Hepatocyte (in vitro differentiated cells): ENCODE results near the gene ANKRD39. TPM values are rescaled to one million over a fixed set of nuclear protein-coding genes. Genes with fewer than 3 reads are reported as not detected.

Experiments used
- DNase-seq: peaks from one replicate; pipeline ENCODE4 v3.0.0-alpha.2; 2016; ENCODE audit warnings: low spot score
- H2AFZ ChIP-seq: fragments of 200-600 bp; sonication (generic); 2 replicates; pipeline ENCODE4 v1.6.0; 2016; ENCODE audit warnings: antibody characterized with exemption, mild to moderate bottlenecking
- H3K27ac ChIP-seq: fragments of 200-600 bp; sonication (generic); 2 replicates; pipeline ENCODE4 v1.5.1; 2016; ENCODE audit warnings: mild to moderate bottlenecking
- H3K27me3 ChIP-seq: fragments of 200-600 bp; sonication (generic); 2 replicates; pipeline ENCODE4 v1.6.1; 2016
- H3K36me3 ChIP-seq: fragments of 200-600 bp; sonication (generic); replicated peaks from 2 replicates; pipeline ENCODE4 v1.5.1; 2016; ENCODE audit warnings: low read depth; ENCODE audit not compliant: insufficient read depth
- H3K4me1 ChIP-seq: fragments of 200-600 bp; sonication (generic); 2 replicates; pipeline ENCODE4 v1.5.1; 2016; ENCODE audit warnings: mild to moderate bottlenecking, moderate library complexity; ENCODE audit not compliant: insufficient read depth
- H3K4me2 ChIP-seq: fragments of 200-600 bp; sonication (generic); 2 replicates; pipeline ENCODE4 v1.6.0; 2016
- H3K4me3 ChIP-seq: fragments of 200-600 bp; sonication (generic); 2 replicates; pipeline ENCODE4 v1.5.1; 2016; ENCODE audit warnings: mild to moderate bottlenecking
- H3K79me2 ChIP-seq: fragments of 200-600 bp; sonication (generic); 2 replicates; pipeline ENCODE4 v1.6.0; 2017; ENCODE audit warnings: mild to moderate bottlenecking
- H3K9me2 ChIP-seq: fragments of 200-600 bp; sonication (generic); replicated peaks from 2 replicates; pipeline ENCODE4 v1.6.0; 2017; ENCODE audit warnings: mild to moderate bottlenecking; ENCODE audit not compliant: insufficient read depth
- H3K9me3 ChIP-seq: fragments of 200-600 bp; sonication (generic); 2 replicates; pipeline ENCODE4 v1.5.1; 2016; ENCODE audit warnings: low read depth, mild to moderate bottlenecking
- H4K20me1 ChIP-seq: fragments of 200-600 bp; sonication (generic); 2 replicates; pipeline ENCODE4 v1.6.0; 2016; ENCODE audit warnings: mild to moderate bottlenecking; ENCODE audit not compliant: insufficient read depth, poor library complexity, severe bottlenecking
- EZH2 ChIP-seq: fragments of 200-600 bp; sonication (generic); IDR thresholded peaks from 2 replicates; pipeline ENCODE4 v1.6.1; 2016; ENCODE audit warnings: antibody characterized with exemption, mild to moderate bottlenecking, borderline replicate concordance
- EZH2phosphoT487 ChIP-seq: fragments of 200-600 bp; sonication (generic); IDR thresholded peaks from one replicate; pipeline ENCODE4 v1.6.1; 2018; ENCODE audit warnings: antibody characterized with exemption, mild to moderate bottlenecking, low read depth, moderate library complexity; ENCODE audit not compliant: unreplicated experiment, severe bottlenecking
- WGBS: methylation state at CpG from one replicate; pipeline ENCODE4 v1.1.6; 2016; ENCODE audit warnings: low lambda C conversion rate; ENCODE audit errors: missing lambda C conversion rate; 5-methylcytosine and 5-hydroxymethylcytosine counted together
- polyA plus RNA-seq: library from polyadenylated mRNA; unstranded; fragments of >200 nt; fragmentation: Nextera tagmentation; extraction: Ambion mirVana; gene quantifications from 2 replicates; pipeline ENCODE4 v1.2.1, GENCODE V29; 2016
- total RNA-seq: library from RNA; depleted of rRNA; stranded (reverse); fragments of >200 nt; gene quantifications from 2 replicates; pipeline ENCODE4 v1.2.3, GENCODE V29; 2014
- TF ChIP-seq, protein P1 (sequence below): fragments of 200-600 bp; sonication (generic); IDR thresholded peaks from 2 replicates; pipeline ENCODE4 v1.5.1; 2016; ENCODE audit warnings: antibody characterized with exemption, mild to moderate bottlenecking; ENCODE audit not compliant: poor library complexity

The ANKRD39 gene
- total and polyA plus RNA-seq, 2 experiments from 2014 or later: 13.6 to 25.6 TPM

DNA sequence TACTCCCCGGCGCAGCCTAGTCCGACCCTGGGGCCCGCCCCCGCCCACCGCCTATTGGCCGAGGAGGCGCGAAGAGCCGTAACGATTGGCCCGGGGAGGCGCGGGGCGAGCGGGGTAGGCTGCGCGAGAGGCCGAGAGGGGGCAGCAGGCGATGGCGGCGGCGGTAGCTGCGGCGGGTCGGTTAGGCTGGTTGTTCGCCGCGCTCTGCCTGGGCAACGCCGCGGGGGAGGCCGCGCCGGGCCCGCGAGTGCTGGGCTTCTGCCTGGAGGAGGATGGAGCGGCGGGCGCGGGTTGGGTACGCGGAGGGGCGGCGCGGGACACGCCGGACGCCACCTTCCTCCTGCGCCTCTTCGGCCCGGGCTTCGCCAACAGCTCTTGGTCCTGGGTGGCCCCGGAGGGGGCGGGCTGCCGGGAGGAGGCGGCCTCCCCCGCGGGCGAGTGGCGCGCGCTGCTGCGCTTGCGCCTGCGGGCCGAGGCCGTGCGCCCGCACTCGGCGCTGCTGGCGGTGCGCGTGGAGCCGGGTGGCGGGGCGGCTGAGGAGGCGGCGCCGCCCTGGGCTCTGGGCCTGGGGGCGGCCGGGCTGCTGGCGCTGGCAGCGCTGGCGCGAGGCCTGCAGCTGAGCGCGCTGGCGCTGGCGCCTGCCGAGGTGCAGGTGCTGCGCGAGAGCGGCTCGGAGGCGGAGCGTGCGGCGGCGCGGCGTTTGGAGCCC lies 41.5 kb downstream of the ANKRD39 start, which contains the start of gene CNNM3:
Gene CNNM3, plus strand, starts transcription at position 142 of the 709 bp plus-strand sequence. Its CDS starts 10 bp downstream, at position 152.
- peaks cover 45% of the 10 kb centered on the region for H3K4me1 ChIP-seq

DNA sequence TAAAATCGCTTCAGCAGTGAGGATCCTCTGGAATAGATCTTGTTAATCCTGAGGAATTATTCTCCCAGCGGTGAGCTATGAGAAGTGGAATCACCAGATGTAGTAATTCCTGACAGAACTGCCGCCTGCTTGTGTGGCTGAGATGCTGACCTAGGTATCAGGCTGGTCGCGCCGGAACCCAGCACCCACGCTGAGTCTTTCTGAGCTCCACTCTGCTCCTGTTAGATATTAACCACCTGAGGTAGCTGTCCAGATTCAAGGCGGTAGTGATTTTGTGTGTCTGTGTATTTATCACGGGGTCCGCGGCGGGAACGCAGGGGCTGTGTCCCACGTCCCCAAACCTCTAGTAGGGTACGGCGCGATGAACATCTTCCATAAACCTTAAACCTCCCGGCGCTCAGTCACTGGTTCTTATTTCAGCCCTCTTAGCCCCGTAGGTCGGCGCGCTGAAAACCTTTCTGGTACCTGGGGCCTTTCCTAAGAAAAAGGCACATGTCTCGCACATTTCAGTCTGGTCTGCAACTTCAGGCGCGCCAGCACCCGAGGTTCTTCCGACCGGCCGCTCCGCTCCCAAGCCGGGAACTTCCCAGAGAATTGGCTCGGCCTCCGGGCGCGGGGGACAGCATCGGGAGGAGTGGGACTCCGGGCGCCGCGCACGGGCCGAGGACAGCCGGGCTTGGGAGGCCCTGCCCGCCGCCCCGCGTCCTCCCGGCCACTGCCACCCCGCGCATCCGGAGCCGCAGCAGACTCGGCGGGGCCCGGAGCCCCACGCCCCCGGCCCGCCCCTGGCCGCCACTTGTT lies 42.3 kb downstream of the ANKRD39 start:
- WGBS: 1% methylated on average over 53 of the region's 60 CpGs
- TF ChIP-seq EZH2phosphoT487: no peak
- TF ChIP-seq, protein P1, sequence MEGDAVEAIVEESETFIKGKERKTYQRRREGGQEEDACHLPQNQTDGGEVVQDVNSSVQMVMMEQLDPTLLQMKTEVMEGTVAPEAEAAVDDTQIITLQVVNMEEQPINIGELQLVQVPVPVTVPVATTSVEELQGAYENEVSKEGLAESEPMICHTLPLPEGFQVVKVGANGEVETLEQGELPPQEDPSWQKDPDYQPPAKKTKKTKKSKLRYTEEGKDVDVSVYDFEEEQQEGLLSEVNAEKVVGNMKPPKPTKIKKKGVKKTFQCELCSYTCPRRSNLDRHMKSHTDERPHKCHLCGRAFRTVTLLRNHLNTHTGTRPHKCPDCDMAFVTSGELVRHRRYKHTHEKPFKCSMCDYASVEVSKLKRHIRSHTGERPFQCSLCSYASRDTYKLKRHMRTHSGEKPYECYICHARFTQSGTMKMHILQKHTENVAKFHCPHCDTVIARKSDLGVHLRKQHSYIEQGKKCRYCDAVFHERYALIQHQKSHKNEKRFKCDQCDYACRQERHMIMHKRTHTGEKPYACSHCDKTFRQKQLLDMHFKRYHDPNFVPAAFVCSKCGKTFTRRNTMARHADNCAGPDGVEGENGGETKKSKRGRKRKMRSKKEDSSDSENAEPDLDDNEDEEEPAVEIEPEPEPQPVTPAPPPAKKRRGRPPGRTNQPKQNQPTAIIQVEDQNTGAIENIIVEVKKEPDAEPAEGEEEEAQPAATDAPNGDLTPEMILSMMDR: no peak
- no peak for TF ChIP-seq EZH2
- H3K9me3 ChIP-seq: no peaks in the 10 kb centered on the region
- peak overlapping the region; percentile 44 for H2AFZ ChIP-seq
- peak overlapping the region; percentile 61 for H3K4me3 ChIP-seq
- H3K27me3 ChIP-seq: no peaks in the 10 kb centered on the region
- H3K9me2 ChIP-seq: no peaks in the 10 kb centered on the region
- H3K4me2 ChIP-seq: peak overlapping the region; percentile 92
- DNase-seq: peak; percentile 60
- H3K79me2 ChIP-seq: peaks cover 32% of the 10 kb centered on the region
- peaks cover 33% of the 10 kb centered on the region for H4K20me1 ChIP-seq
- peaks cover 39% of the 10 kb centered on the region for H3K4me1 ChIP-seq
- peaks cover 3% of the 10 kb centered on the region for H3K36me3 ChIP-seq
- H3K27ac ChIP-seq: peak overlapping the region; percentile 72

More for the DNA sequence above, 41.5 kb downstream of the ANKRD39 start, which contains the start of gene CNNM3:
- no peaks in the 10 kb centered on the region for H3K9me3 ChIP-seq
- TF ChIP-seq EZH2 (no peak), EZH2phosphoT487 (no peak)
- TF ChIP-seq, protein P1: peak; percentile 51
- H3K27ac ChIP-seq: peak within 1 kb of the TSS; percentile 98
- peak within 1 kb of the TSS; percentile 61 for H3K4me3 ChIP-seq
- H3K9me2 ChIP-seq: no peaks in the 10 kb centered on the region
- DNase-seq: peak; percentile 97
- no peaks in the 10 kb centered on the region for H3K27me3 ChIP-seq
- H3K79me2 ChIP-seq: peaks cover 40% of the 10 kb centered on the region
- peaks cover 3% of the 10 kb centered on the region for H3K36me3 ChIP-seq
- H2AFZ ChIP-seq: peak within 1 kb of the TSS; percentile 81
- peak within 1 kb of the TSS; percentile 98 for H3K4me2 ChIP-seq
- 1% methylated on average over 21 of the region's 103 CpGs for WGBS
- peaks cover 38% of the 10 kb centered on the region for H4K20me1 ChIP-seq

GRCh38 chr2:96813656-96814055 lies 44.2 kb downstream of the ANKRD39 start:
- Histone ChIP-seq H4K20me1 (peaks cover 17% of the 10 kb centered on the region), H3K27ac (peak overlapping the region; percentile 78), H3K4me1 (peaks cover 23% of the 10 kb centered on the region), H2AFZ (no peak overlapping the region), H3K9me2 (no peaks in the 10 kb centered on the region), H3K9me3 (no peaks in the 10 kb centered on the region), H3K36me3 (peaks cover 3% of the 10 kb centered on the region), H3K4me3 (no peak overlapping the region), H3K27me3 (no peaks in the 10 kb centered on the region), H3K4me2 (no peak overlapping the region), H3K79me2 (peaks cover 17% of the 10 kb centered on the region)
- no peak for DNase-seq
- 81% methylated on average over 4 of the region's 4 CpGs for WGBS
- TF ChIP-seq EZH2: no peak
- TF ChIP-seq, protein P1: no peak
- TF ChIP-seq EZH2phosphoT487: no peak
